ENCODE data around the gene GALNT8. TPM values are rescaled to one million over a fixed set of nuclear protein-coding genes. Genes with fewer than 3 reads are reported as not detected.

The GALNT8 gene
- total RNA-seq, 1 experiment from 2014 or later, result 5.4 TPM

DNA sequence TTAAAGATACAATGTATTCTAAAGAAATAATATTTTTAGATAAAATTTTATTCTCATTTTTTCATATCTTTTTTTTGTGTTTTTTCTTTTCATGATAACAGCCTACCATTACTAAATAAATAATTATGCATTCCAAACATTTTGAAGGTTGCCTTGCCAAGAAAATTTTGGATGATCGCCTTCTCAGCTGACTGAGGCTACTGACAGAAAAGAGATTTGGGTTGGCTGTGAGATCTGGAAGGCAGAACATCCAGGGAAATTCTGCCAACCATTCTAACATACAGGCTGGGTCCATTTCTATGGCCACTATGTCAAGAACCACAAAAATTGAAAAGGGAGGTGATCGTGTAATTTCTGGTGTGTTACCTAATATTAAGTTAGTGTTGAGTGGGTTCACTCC is 48.1 kb downstream of the GALNT8 start:
- WGBS (ENCODE audit: extremely low coverage, insufficient read length, low lambda C conversion rate), result no CpG with 5 or more reads among the region's 2 CpGs
- H3K27me3 ChIP-seq (ENCODE audit: insufficient read depth, low read length), result no peaks in the 10 kb centered on the region
- no peak overlapping the region for H2BK20ac ChIP-seq (ENCODE audit: low read depth, low read length, poor library complexity, severe bottlenecking)
- no peak overlapping the region for H2AK5ac ChIP-seq (ENCODE audit: insufficient read length, low read length)
- H3K4me1 Mint-ChIP-seq, result peaks cover 5% of the 10 kb centered on the region in 2 experiments
- no peak overlapping the region for H3K56ac ChIP-seq (ENCODE audit: insufficient read length, low read depth, low read length)
- TF ChIP-seq, protein P1, sequence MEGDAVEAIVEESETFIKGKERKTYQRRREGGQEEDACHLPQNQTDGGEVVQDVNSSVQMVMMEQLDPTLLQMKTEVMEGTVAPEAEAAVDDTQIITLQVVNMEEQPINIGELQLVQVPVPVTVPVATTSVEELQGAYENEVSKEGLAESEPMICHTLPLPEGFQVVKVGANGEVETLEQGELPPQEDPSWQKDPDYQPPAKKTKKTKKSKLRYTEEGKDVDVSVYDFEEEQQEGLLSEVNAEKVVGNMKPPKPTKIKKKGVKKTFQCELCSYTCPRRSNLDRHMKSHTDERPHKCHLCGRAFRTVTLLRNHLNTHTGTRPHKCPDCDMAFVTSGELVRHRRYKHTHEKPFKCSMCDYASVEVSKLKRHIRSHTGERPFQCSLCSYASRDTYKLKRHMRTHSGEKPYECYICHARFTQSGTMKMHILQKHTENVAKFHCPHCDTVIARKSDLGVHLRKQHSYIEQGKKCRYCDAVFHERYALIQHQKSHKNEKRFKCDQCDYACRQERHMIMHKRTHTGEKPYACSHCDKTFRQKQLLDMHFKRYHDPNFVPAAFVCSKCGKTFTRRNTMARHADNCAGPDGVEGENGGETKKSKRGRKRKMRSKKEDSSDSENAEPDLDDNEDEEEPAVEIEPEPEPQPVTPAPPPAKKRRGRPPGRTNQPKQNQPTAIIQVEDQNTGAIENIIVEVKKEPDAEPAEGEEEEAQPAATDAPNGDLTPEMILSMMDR (conservative IDR thresholded peaks at IDR 0.05), result no peak
- no peak overlapping the region for H3K23ac ChIP-seq (ENCODE audit: insufficient read length, low read depth, low read length)
- H3K14ac ChIP-seq (ENCODE audit: insufficient read depth, low read length), result no peak overlapping the region
- H2BK15ac ChIP-seq (ENCODE audit: low read depth, low read length), result no peak overlapping the region
- H3K4me2 ChIP-seq (ENCODE audit: insufficient read depth, insufficient read length, low read length), result no peak overlapping the region
- no peaks in the 10 kb centered on the region for H4K20me1 ChIP-seq (ENCODE audit: control insufficient read depth, insufficient read depth, insufficient read length)
- H3T11ph ChIP-seq (ENCODE audit: low read length), result no peak overlapping the region
- H3K18ac ChIP-seq (ENCODE audit: insufficient read length, low read depth, low read length), result no peak overlapping the region
- no peak overlapping the region for H4K5ac ChIP-seq (ENCODE audit: insufficient read length, low read depth, low read length)
- H3K9me3 Mint-ChIP-seq, result no peaks in the 10 kb centered on the region
- no peak overlapping the region for H3K4me3 Mint-ChIP-seq
- H3K4me1 ChIP-seq (ENCODE audit: insufficient read depth, low read length), result no peaks in the 10 kb centered on the region
- no peak overlapping the region for H2BK120ac ChIP-seq (ENCODE audit: low read depth, low read length, poor library complexity, severe bottlenecking)
- H3K9ac ChIP-seq (ENCODE audit: extremely low read depth, insufficient read length, low read length), result no peak overlapping the region
- H3K4ac ChIP-seq (ENCODE audit: low read depth, low read length), result no peak overlapping the region
- no peak overlapping the region for H2BK5ac ChIP-seq (ENCODE audit: insufficient read length, low read length)
- H4K91ac ChIP-seq (ENCODE audit: insufficient read length, low read depth, low read length), result no peak overlapping the region
- no peaks in the 10 kb centered on the region for H3K79me1 ChIP-seq (ENCODE audit: insufficient read depth, low read depth, low read length, poor library complexity, severe bottlenecking)
- no peaks in the 10 kb centered on the region for H3K27me3 Mint-ChIP-seq (ENCODE audit: low read depth)
- peaks cover 0 to 8% (median 3%) of the 10 kb centered on the region in 3 experiments; a peak in 4 of 7 replicates for H3K36me3 Mint-ChIP-seq (ENCODE audit: insufficient read depth in 1 of 3, low read depth in 3 of 3)
- no peaks in the 10 kb centered on the region for H3K23me2 ChIP-seq (ENCODE audit: insufficient read length, low read depth, low read length, poor library complexity, severe bottlenecking)
- DNase-seq, result no peak
- H4K8ac ChIP-seq (replicated peaks; ENCODE audit: insufficient read length, low read depth, low read length), result no peak overlapping the region
- no peaks in the 10 kb centered on the region for H3K9me3 ChIP-seq (ENCODE audit: control insufficient read depth, low read depth, low read length)
- H2AFZ ChIP-seq (ENCODE audit: low read length), result no peak overlapping the region
- H3K79me2 ChIP-seq (ENCODE audit: insufficient read depth, low read length), result no peaks in the 10 kb centered on the region
- no peak overlapping the region for H2BK12ac ChIP-seq (ENCODE audit: insufficient read length, low read depth, low read length)
- no peak overlapping the region for H3K27ac Mint-ChIP-seq
- no peak overlapping the region for H3K27ac ChIP-seq (ENCODE audit: insufficient read length, low read depth, low read length)

Measured in H9 (cell line).